ENCODE results near the gene NCF2.

Gene NCF2

DNA sequence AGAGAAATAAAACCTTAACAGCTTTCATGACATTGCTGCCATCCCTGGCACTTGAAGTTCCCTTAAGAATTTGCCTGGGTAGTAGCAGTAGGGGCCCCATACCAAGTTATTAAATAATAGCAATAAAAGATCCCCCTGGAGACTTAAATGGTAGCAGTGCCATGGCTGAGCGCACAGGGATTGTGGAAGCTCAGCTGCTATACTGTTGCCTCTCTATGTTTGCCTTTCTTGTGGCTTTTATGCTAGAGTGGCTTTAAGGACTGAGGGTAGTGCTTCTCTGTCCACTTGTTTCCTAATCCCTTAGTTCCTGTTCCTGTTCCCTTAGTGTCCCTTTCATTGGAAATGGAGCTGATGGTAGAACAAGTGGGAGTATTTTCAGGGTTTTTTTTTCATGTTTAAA lies 42.1 kb downstream of the NCF2 start:
- peak; percentile 17 for DNase-seq

GRCh38 chr1:183546427-183546826 lies 43.8 kb downstream of the NCF2 start:
- DNase-seq = no peak

GRCh38 chr1:183544598-183545297 lies 45.5 kb downstream of the NCF2 start:
- DNase-seq = no peak

GRCh38 chr1:183543619-183544204 lies 46.5 kb downstream of the NCF2 start:
- DNase-seq = peak; percentile 73

DNA sequence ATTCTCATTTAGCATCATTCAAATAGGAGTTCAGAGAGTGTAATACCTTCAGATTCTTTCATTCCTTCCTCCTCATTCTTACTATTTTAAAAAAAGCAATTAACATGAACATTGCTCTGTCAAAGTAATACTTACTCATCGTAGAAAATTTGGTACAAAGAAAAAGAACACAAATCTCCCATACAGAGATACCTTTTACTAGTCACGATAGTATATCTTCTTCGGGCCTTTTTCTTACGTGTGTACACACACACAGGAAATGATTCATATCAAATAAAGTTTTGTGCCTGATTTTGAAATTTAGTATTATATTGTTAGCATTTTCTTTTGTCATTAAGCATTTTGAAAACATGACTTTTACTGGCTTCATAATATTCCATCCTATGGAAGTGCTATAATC lies 52.9 kb downstream of the NCF2 start:
- DNase-seq = no peak

- no peak for DNase-seq
Observed at GRCh38 chr1:183533617-183534174, 56.6 kb downstream of the NCF2 start.

GRCh38 chr1:183528577-183528976 lies 61.7 kb downstream of the NCF2 start:
- no peak for DNase-seq

- DNase-seq = no peak
Observed at GRCh38 chr1:183522104-183522503, 68.2 kb downstream of the NCF2 start.

DNA sequence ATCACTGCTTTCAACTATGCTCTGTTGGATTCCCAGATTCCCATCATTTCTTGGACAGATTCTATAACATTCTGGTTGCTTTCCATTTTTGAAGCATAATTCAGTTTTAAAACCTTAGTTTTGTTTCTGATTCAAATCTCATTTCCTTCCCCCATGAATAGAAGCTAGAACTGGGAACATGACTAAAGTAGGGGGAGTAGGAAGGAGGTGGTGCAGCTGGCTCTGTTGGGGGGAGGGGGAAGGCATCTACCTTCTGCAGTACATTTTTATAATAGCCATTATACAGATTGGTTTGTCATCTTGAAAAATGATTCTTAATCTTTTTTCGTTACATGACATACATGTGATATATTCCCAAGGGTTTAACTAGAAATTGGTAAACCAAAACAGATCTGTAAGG lies 69.9 kb downstream of the NCF2 start:
- no peak for DNase-seq

- DNase-seq = no peak
Observed at GRCh38 chr1:183517401-183517800, 72.9 kb downstream of the NCF2 start.

- no peak for DNase-seq
Observed at GRCh38 chr1:183516725-183517124, 73.5 kb downstream of the NCF2 start.

DNA sequence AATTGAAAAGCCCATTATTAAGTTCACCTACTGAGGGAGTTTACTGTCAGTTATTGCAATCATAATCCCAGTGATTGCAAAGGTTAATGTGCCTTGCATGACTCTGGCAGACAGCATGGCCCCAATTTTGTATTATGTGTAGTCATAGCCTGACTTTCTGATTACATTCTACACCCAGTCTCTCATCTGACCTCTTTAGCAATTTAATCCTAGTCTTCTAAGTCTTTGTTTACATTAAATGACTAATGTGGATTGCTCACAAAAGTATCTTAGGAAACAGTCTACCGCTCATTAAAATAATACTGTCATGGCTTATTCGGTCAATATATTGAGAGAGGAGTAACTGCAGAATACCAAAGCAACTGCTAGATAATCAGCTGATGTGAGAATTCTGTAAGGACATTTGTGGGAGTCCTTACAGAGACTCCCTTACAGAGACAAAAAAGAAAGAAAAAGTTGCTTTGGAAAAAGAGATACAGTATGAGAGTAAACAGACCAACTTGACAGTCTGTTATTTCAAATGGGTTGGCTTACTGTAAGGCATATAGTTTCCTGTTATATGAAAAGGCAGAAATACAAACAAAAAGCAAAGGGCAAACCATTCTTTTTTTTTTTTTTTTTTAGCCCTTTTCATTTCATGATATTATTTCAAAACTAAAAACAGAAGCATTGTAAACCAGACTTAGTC lies 75.1 kb downstream of the NCF2 start:
- DNase-seq = peak; percentile 4

GRCh38 chr1:183514235-183514634 lies 76.0 kb downstream of the NCF2 start:
- DNase-seq = no peak

DNA sequence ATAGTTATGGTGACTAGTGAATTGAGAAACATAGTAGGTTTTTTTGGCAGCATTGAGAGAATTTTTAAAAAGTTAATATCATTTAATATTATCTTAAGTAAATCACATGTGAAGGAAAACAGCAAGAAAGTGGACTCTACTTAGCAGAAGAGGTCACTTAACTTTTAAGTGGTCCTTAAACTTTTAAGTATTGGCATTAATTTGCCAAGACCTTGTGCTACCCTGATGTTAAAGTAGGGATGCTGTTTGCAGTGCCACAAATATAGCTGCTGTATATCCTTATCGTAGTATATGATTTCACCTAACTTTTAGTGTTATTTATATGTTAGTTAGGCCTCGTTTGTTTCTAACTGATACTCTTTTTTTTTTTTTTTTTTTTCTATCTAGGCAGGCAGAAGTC lies 77.8 kb downstream of the NCF2 start:
- no peak for DNase-seq

DNA sequence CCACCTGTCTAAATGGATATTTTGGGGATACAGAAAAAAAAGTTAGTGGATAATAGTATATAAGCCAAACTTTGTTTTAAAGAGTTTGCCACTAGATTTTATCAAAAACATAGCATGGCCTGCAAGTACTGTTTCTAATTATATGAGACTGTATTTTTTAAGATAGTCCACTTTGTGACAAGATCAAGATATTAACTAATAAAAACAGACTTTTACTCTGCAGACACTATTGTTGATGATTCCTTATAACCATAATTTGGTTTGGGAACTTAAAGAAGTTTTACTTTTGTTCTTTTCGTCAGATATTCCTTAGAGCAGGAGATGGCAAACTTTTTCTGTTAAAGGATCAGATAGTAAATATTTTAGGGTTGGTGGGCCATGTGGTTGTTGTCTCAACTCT lies 81.6 kb downstream of the NCF2 start:
- no peak for DNase-seq

GRCh38 chr1:183506561-183506960 lies 83.7 kb downstream of the NCF2 start:
- no peak for DNase-seq
